Liver (tissue), 9 donors: ENCODE measurements around the gene GRIP1. TPM values are rescaled to one million over a fixed set of nuclear protein-coding genes. Genes with fewer than 3 reads are reported as not detected.

ENCODE experiments used
- DNase-seq: peaks from one replicate; pipeline ENCODE4 v3.0.0-alpha.2; 2017; ENCODE audit warnings: low spot score
- H3K27ac ChIP-seq, 2 donors: one replicate each; pipeline ENCODE4 v1.7.0; 2013; ENCODE audit warnings: inconsistent platforms in 2 of 2, low read length in 2 of 2, control low read depth in 1 of 2, low read depth in 1 of 2, mild to moderate bottlenecking in 1 of 2
- H3K27me3 ChIP-seq, 4 donors: one replicate each; pipeline versions ENCODE4 v1.6.1 to v1.7.0; 2013; ENCODE audit warnings: low read length in 3 of 4, inconsistent platforms in 1 of 4, mild to moderate bottlenecking in 1 of 4, moderate library complexity in 1 of 4; ENCODE audit not compliant: control insufficient read depth in 4 of 4, insufficient read depth in 4 of 4
- H3K36me3 ChIP-seq, 4 donors: one replicate each; pipeline versions ENCODE4 v1.6.1 to v1.7.0; 2013; ENCODE audit warnings: low read length in 3 of 4, mild to moderate bottlenecking in 3 of 4, low read depth in 1 of 4, moderate library complexity in 1 of 4; ENCODE audit not compliant: control insufficient read depth in 4 of 4, insufficient read depth in 3 of 4
- H3K4me1 ChIP-seq, 4 donors: one replicate each; pipeline versions ENCODE4 v1.6.1 to v1.7.0; 2013; ENCODE audit warnings: low read length in 3 of 4, mild to moderate bottlenecking in 3 of 4, moderate library complexity in 1 of 4; ENCODE audit not compliant: control insufficient read depth in 4 of 4, insufficient read depth in 4 of 4
- H3K4me3 ChIP-seq, 3 donors: one replicate each; pipeline versions ENCODE4 v1.6.1 to v1.7.0; 2013; ENCODE audit warnings: low read length in 3 of 3, control low read depth in 1 of 3, low read depth in 1 of 3, mild to moderate bottlenecking in 1 of 3
- H3K9ac ChIP-seq, 2 donors: one replicate each; pipeline ENCODE4 v1.7.0; 2013; ENCODE audit warnings: low read length in 2 of 2, mild to moderate bottlenecking in 2 of 2, moderate library complexity in 2 of 2, control low read depth in 1 of 2, low read depth in 1 of 2
- H3K9me3 ChIP-seq, 4 donors: one replicate each; pipeline versions ENCODE4 v1.6.1 to v1.7.0; 2013; ENCODE audit warnings: low read length in 3 of 4; ENCODE audit not compliant: control insufficient read depth in 4 of 4
- EGR1 ChIP-seq, 2 donors: IDR thresholded peaks; 2 replicates each; pipeline ENCODE4 v1.6.1; 2016 to 2018; ENCODE audit warnings: antibody characterized with exemption in 2 of 2, low read depth in 2 of 2
- FOXA1 ChIP-seq: IDR thresholded peaks from 2 replicates; pipeline ENCODE4 v1.6.1; 2016; ENCODE audit warnings: antibody characterized with exemption
- FOXA2 ChIP-seq: IDR thresholded peaks from 2 replicates; pipeline ENCODE4 v1.6.1; 2016; ENCODE audit warnings: antibody characterized with exemption
- GABPA ChIP-seq, 2 donors: IDR thresholded peaks in 1 of 2; conservative IDR thresholded peaks in 1 of 2; 2 replicates each; pipeline ENCODE4 v1.6.1; 2016; ENCODE audit warnings: antibody characterized with exemption in 2 of 2, mild to moderate bottlenecking in 1 of 2, moderate library complexity in 1 of 2
- HNF4A ChIP-seq, 2 donors: conservative IDR thresholded peaks; 2 replicates each; pipeline ENCODE4 v1.6.1; 2016; ENCODE audit warnings: antibody characterized with exemption in 2 of 2, mild to moderate bottlenecking in 2 of 2
- HNF4G ChIP-seq: IDR thresholded peaks from 2 replicates; pipeline ENCODE4 v1.6.1; 2016; ENCODE audit warnings: antibody characterized with exemption
- JUND ChIP-seq, 2 donors: IDR thresholded peaks; 2 replicates each; pipeline ENCODE4 v1.6.1; 2016; ENCODE audit warnings: antibody characterized with exemption in 2 of 2
- NR2F2 ChIP-seq: IDR thresholded peaks from 2 replicates; pipeline ENCODE4 v1.6.1; 2016; ENCODE audit warnings: antibody characterized with exemption
- RAD21 ChIP-seq, 2 donors: IDR thresholded peaks; 2 replicates each; pipeline ENCODE4 v1.6.1; 2016; ENCODE audit warnings: antibody characterized with exemption in 2 of 2, mild to moderate bottlenecking in 2 of 2
- RXRA ChIP-seq, 2 donors: IDR thresholded peaks; 2 replicates each; pipeline ENCODE4 v1.6.1; 2017 to 2018; ENCODE audit warnings: antibody characterized with exemption in 2 of 2, mild to moderate bottlenecking in 1 of 2
- SP1 ChIP-seq: IDR thresholded peaks from 2 replicates; pipeline ENCODE4 v1.6.1; 2018; ENCODE audit warnings: antibody characterized with exemption, mild to moderate bottlenecking
- TAF1 ChIP-seq: conservative IDR thresholded peaks from 2 replicates; pipeline ENCODE4 v1.6.1; 2016; ENCODE audit warnings: antibody characterized with exemption, mild to moderate bottlenecking
- YY1 ChIP-seq: IDR thresholded peaks from 2 replicates; pipeline ENCODE4 v1.6.1; 2016; ENCODE audit warnings: antibody characterized with exemption, mild to moderate bottlenecking
- WGBS: extraction: QIAGEN DNeasy Blood & Tissue Kit; methylation state at CpG from one replicate; pipeline ENCODE4 v1.1.7; 2013; 5-methylcytosine and 5-hydroxymethylcytosine counted together
- polyA plus RNA-seq, 2 donors: library from polyadenylated mRNA; stranded (reverse) in 1 of 2; unstranded in 1 of 2; fragments of 200-250 nt in 1 of 2; fragments of >200 nt in 1 of 2; fragmentation: Nextera tagmentation in 1 of 2; extraction: Ambion mirVana in 1 of 2; gene quantifications; one replicate each; pipeline versions ENCODE4 v1.2.1 to v1.2.3, GENCODE V29; 2013 to 2015
- total RNA-seq, 2 donors: library from RNA; depleted of rRNA; stranded (reverse); fragments of >200 nt; gene quantifications; one replicate each; pipeline ENCODE4 v1.2.3, GENCODE V29; 2014
- TF ChIP-seq, protein P1 (sequence below): IDR thresholded peaks from 2 replicates; pipeline ENCODE4 v1.6.1; 2016; ENCODE audit warnings: antibody characterized with exemption, mild to moderate bottlenecking
- TF ChIP-seq, protein P2 (sequence below): IDR thresholded peaks from 2 replicates; pipeline ENCODE4 v1.6.1; 2016; ENCODE audit warnings: antibody characterized with exemption
- TF ChIP-seq, protein P3 (sequence below): IDR thresholded peaks from 2 replicates; pipeline ENCODE4 v1.6.1; 2016; ENCODE audit warnings: antibody characterized with exemption
- TF ChIP-seq, protein P4 (sequence below): fragments of 150-350 bp; IDR thresholded peaks from 2 replicates; pipeline ENCODE4 v1.5.1; 2017; ENCODE audit warnings: improper control_type of control experiment, low read depth, low read length; ENCODE audit not compliant: missing input control
- TF ChIP-seq, protein P5 (sequence below): IDR thresholded peaks from 2 replicates; pipeline ENCODE4 v1.6.1; 2016; ENCODE audit warnings: antibody characterized with exemption
- donor health status: healthy.
- donor health status: healthy.
- donor health status: healthy.
- donor health status: healthy.
- donor health status: healthy.

Gene GRIP1
- total and polyA plus RNA-seq, 4 donors: 0.05 to 1.5 (median 0.24) TPM

DNA sequence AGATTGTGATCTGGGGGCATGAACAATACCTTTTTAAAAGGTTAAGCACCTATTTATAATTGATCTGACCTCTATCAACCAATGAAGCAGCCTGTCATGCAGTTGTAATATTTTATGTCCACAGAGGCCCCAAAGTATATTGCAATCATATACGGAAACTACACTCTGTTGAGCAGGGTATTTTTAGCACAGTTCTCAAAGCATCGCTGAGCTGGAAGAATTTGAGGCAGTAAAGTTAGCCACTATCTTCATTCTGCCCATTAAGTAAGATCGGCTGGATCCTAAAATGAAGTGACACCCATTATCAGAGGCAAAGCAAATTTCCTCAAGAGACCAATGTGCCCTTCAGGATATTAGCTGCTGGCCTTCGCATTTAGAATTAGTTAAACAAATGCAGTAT is 47.7 kb upstream of the GRIP1 start (continued):
- TF ChIP-seq EGR1 (IDR thresholded peaks at IDR 0.05; ENCODE audit: low read depth in 2 of 2): no peak

DNA sequence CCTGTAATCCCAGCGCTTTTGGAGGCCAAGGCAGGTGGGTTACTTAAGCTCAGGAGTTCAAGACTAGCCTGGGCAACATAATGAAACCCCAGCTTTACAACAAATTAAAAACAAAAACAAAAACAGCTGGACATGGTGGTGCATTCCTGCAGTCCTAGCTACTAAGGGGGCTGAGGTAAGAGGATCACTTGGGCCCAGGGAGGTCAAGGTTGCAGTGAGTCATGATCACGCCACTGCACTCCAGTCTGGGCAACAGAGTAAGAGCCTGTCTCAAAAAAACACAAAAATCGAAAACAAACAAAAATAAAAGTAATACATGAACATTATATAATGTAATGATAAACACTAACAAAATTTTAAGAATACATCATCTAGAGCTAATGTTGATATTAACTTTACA is 46.2 kb upstream of the GRIP1 start:
- Histone ChIP-seq H3K36me3 (no peaks in the 10 kb centered on the region), H3K27ac (no peak overlapping the region), H3K4me1 (no peaks in the 10 kb centered on the region), H3K27me3 (no peaks in the 10 kb centered on the region), H3K9ac (no peak overlapping the region), H3K9me3 (no peaks in the 10 kb centered on the region), H3K4me3 (no peak overlapping the region)
- TF ChIP-seq NR2F2: no peak
- no peak for TF ChIP-seq RAD21 (IDR thresholded peaks at IDR 0.05)
- TF ChIP-seq YY1: no peak
- TF ChIP-seq HNF4A (conservative IDR thresholded peaks at IDR 0.05): no peak
- no peak for TF ChIP-seq EGR1 (IDR thresholded peaks at IDR 0.05; ENCODE audit: low read depth in 2 of 2)
- TF ChIP-seq FOXA1: no peak
- TF ChIP-seq, protein P1, sequence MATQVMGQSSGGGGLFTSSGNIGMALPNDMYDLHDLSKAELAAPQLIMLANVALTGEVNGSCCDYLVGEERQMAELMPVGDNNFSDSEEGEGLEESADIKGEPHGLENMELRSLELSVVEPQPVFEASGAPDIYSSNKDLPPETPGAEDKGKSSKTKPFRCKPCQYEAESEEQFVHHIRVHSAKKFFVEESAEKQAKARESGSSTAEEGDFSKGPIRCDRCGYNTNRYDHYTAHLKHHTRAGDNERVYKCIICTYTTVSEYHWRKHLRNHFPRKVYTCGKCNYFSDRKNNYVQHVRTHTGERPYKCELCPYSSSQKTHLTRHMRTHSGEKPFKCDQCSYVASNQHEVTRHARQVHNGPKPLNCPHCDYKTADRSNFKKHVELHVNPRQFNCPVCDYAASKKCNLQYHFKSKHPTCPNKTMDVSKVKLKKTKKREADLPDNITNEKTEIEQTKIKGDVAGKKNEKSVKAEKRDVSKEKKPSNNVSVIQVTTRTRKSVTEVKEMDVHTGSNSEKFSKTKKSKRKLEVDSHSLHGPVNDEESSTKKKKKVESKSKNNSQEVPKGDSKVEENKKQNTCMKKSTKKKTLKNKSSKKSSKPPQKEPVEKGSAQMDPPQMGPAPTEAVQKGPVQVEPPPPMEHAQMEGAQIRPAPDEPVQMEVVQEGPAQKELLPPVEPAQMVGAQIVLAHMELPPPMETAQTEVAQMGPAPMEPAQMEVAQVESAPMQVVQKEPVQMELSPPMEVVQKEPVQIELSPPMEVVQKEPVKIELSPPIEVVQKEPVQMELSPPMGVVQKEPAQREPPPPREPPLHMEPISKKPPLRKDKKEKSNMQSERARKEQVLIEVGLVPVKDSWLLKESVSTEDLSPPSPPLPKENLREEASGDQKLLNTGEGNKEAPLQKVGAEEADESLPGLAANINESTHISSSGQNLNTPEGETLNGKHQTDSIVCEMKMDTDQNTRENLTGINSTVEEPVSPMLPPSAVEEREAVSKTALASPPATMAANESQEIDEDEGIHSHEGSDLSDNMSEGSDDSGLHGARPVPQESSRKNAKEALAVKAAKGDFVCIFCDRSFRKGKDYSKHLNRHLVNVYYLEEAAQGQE: no peak
- TF ChIP-seq SP1: no peak
- no peak for TF ChIP-seq GABPA (IDR thresholded peaks at IDR 0.05 in 1 of 2, conservative IDR thresholded peaks at IDR 0.05 in 1 of 2)
- TF ChIP-seq TAF1: no peak
- TF ChIP-seq RXRA (IDR thresholded peaks at IDR 0.05): no peak
- TF ChIP-seq, protein P2, sequence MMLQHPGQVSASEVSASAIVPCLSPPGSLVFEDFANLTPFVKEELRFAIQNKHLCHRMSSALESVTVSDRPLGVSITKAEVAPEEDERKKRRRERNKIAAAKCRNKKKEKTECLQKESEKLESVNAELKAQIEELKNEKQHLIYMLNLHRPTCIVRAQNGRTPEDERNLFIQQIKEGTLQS: no peak
- TF ChIP-seq, protein P3, sequence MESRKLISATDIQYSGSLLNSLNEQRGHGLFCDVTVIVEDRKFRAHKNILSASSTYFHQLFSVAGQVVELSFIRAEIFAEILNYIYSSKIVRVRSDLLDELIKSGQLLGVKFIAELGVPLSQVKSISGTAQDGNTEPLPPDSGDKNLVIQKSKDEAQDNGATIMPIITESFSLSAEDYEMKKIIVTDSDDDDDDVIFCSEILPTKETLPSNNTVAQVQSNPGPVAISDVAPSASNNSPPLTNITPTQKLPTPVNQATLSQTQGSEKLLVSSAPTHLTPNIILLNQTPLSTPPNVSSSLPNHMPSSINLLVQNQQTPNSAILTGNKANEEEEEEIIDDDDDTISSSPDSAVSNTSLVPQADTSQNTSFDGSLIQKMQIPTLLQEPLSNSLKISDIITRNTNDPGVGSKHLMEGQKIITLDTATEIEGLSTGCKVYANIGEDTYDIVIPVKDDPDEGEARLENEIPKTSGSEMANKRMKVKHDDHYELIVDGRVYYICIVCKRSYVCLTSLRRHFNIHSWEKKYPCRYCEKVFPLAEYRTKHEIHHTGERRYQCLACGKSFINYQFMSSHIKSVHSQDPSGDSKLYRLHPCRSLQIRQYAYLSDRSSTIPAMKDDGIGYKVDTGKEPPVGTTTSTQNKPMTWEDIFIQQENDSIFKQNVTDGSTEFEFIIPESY: no peak
- no peak for TF ChIP-seq FOXA2
- TF ChIP-seq, protein P4, sequence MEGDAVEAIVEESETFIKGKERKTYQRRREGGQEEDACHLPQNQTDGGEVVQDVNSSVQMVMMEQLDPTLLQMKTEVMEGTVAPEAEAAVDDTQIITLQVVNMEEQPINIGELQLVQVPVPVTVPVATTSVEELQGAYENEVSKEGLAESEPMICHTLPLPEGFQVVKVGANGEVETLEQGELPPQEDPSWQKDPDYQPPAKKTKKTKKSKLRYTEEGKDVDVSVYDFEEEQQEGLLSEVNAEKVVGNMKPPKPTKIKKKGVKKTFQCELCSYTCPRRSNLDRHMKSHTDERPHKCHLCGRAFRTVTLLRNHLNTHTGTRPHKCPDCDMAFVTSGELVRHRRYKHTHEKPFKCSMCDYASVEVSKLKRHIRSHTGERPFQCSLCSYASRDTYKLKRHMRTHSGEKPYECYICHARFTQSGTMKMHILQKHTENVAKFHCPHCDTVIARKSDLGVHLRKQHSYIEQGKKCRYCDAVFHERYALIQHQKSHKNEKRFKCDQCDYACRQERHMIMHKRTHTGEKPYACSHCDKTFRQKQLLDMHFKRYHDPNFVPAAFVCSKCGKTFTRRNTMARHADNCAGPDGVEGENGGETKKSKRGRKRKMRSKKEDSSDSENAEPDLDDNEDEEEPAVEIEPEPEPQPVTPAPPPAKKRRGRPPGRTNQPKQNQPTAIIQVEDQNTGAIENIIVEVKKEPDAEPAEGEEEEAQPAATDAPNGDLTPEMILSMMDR: no peak
- no peak for TF ChIP-seq HNF4G
- TF ChIP-seq, protein P5, sequence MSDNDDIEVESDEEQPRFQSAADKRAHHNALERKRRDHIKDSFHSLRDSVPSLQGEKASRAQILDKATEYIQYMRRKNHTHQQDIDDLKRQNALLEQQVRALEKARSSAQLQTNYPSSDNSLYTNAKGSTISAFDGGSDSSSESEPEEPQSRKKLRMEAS: no peak
- no peak for TF ChIP-seq JUND (IDR thresholded peaks at IDR 0.05)
- DNase-seq: no peak
- WGBS: 70% methylated on average over 3 of the region's 3 CpGs
